Measurements from ENCODE around the gene ENHO. TPM values are rescaled to one million over a fixed set of nuclear protein-coding genes. Genes with fewer than 3 reads are reported as not detected.
A peak's percentile ranks its signal among the peaks of the same experiment; 100 is the strongest.
"Not testable (repeated sequence)": the region's sequence is repeated elsewhere in the genome, so short reads cannot be mapped to it uniquely, and the experiment has no call there.

ENHO gene
- total RNA-seq, 1 donor from 2014 or later: 4.4 TPM

DNA sequence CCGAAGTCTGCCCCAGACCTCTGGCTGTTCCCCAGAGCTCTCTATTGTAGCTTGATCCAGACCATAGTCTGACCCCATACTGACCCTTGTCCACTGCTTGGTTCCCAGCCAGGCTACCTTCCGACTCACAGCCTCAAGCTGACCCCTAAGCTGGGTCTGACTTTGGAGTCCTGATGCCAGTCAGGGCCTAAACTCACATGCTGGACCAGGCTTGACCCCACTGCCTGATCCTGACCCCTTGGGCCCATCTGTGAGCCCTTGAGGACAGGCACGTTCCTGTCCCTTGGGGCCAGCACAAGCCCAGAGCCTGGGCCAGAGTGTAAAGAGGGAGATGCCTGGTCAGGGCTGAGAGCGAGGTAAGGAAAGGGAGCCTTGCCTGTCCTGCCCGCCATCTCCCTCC lies 32.7 kb upstream of the ENHO start:
- no peak for DNase-seq

DNA sequence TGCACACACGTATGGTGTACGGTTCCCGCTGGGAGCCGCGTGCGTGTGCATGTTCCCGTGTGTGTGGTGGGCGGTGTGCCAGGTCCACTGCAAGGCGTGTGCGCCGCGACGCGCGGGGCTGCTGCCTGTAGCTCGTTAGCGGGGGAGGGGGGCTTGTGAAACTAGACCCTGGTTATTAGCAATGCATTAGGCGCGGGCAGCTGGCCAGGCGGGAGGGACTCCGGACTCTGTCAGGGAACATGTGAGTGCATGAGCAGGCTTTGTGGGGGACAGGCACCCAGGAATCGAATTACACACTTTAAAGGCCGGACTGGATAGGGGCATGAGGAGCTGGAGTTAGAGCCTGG lies 32.2 kb upstream of the ENHO start:
- DNase-seq: peak; percentile 84

DNA sequence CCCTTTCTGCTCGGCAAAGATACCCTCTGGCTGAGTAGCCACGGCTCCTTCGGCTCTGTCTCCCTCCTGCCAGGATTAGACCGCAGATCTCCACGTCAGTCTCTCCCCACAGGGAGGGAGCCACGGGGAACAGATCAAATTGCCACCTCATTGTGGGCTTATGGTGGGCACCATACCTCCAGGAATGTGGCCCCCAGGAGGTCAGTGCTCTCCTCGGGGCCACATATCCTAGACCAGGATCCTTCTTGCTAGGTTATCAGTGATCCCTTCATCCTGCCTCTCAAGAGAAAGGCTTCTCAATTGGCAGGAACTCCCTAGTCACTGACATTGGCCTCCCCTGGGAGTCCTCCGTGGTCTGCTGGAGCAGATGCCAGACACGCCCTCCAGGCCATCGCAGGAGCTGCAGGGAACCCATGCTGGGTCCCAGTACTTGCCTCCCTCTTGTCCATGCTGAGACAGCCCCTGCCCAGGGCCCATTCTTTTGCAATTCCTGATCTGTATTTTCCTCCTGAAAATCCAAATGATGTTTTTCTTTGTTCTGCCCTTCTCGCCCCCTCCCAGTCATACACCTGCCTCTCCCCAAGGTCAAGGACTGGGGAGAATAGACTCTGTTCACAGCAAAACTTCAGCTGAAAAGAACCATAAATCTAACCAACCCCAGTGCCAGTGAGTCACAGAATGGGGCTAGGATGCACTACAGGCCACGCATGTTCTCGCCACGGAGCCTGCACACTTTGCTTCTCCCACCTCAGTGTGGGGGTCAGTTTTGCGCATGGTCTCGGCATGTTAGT lies 31.6 kb upstream of the ENHO start:
- no peak for DNase-seq

DNA sequence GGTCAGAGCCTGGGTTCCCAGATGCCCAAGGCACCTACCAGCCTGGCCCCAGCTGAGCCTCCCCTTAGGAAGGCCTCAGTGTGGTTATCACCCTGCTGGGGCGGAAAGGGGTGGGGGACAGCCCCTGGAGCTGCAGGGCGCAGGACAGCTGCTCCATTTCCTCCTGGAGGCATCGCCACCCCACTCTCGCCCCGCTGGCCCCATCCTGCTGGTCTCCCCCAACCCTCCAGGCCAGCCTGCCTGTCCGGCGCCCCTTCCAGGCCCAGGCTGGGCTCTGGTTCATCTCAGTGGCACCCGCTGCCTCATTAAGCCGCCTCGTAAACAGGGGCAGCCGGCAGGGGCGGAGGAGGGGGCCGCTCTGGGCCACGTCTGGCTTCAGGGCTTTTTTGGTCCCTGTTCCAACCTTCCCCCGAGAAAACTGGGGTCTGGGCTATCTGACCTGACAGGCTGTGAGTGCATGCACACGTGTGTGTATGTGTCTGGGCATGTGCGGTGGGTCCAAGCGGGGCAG lies 30.8 kb upstream of the ENHO start:
- DNase-seq: no peak

DNA sequence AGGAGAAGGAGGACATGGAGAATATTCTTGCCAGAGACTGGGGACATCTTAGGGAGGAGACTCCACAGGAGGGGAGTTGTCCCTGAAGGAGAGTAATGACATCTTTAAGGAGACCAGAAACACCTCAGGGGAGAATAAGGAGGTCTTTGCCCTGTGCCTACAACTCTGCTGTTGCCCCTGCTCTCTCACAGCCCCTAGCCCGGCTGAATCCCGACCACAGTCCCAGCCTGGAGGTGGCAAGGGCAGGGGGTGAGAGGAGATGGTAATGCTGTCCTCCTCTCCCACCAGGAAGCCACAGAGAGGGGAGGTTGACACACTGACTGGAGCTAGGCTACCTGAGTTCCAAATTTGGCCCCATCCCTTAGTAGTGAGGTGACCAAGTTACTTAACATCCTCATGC lies 30.2 kb upstream of the ENHO start:
- DNase-seq: no peak

DNA sequence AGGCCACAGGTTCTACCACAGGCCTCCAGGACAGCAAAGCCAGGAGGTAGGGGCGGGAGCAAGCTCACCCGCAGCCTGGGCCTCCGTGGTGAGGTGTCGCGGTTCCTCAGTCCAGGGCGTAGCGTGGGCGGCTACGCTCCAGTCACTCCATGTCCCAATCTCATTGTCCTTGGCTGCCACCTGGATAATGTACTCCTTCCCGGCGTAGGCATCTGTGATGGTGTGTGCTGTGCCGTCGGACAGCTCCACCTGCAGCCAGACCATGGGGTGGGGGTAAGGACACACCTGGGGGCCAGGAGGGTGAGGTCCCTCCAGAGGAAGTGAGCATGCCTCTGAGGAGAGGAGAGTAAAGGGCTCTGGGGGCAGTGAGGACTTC lies 29.8 kb upstream of the ENHO start:
- DNase-seq: no peak

DNA sequence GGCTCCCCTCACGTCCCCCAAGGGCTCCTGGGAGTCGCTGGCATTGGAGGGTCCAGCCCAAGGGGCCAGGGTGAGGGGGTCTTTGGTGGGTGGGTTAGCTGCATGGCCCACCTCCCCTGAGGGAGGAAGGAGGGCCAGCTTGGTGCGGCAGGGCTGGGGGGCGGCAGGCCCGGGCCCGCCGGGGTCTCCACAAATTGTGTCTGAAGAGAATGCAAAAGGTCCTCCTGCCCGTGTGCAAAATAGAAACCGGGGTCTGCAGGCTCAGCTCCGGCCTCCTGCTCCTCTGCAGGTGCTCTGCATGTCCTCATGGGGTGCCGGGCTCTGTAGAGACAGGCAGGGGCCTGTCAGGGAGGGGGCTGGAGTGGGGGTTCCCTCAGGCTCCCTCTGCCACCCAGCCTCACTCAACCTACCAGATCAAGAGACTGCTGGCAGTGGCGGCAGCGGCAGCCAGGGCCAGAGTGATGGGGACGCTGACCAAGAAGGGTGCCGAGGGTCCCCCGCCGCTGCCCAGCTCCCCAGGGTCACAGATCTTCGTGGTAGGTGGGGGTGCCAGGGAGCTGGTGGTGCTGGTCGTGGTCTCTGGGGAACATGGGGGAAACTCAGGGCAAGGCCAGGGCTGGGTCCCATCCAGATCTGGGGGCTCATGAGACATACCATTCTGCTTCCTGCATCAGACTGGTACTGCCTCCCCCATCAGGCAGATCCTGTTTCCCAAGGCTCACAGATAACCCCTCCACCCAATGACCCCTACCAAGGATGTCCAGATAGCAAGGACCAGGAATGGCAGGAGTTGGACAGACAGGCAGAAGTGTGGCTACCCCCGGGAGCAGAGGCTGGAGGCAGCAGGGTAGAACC lies 29.2 kb upstream of the ENHO start:
- DNase-seq: no peak

DNA sequence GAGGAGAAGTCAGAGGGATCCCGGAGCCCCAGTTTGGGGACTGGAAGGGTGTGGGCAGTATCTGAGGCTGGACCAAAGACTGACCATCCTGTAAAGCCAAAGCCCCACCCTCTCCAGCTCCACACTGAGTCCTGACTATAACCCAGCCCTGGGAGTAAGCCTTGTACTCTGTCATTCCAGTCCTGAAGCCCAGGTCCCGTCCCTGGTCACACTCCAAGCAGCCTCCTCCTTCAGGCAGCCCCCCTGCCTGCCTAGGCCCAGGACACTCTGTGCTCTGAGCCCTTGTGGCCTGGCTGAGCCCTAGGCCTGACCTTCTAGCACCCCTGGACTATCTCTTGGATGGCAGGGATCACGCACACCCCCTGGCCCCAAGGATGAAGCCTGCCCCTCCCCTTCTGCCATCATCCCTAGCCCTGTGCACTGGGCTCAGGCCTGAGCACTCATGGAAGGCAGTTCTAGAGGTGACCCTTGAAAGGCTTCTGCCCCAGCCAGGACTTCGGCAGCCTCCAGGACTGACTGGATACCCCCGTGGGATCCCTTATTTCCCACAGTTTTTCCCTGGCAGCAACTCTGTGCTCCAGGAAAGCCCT lies 28.0 kb upstream of the ENHO start:
- DNase-seq: no peak

DNA sequence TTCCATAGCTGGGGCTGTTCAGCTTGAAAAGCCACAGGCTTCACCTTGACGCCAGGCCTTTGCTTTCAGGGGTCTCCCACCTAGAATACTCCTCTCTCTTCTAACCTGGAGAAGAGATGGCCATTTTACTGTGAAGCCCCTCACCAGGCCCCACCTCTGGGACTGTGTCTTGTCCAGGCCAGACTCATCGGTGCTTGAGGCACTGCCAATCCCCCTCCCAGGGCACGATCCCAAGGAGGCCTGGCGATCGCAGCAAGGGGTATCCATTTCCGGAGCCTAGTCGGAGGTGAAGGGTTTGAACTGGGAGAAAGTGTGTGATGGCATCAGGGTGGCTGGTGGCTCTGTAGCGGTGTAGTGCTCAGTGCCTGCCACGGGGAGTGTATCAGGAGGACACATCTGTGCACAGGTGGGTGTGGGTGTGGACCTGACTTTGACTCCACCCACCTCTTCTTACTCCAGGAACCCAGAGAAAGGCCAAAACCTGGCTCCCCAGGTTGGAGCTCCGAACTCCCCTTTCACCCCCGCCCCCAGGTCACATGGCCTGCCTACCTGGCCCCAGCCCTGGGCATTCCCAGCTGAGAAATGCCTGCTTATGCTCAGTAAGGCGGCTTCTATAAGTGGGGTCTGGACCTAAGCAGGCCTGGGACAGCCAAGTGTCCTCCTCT lies 27.4 kb upstream of the ENHO start:
- DNase-seq: no peak

DNA sequence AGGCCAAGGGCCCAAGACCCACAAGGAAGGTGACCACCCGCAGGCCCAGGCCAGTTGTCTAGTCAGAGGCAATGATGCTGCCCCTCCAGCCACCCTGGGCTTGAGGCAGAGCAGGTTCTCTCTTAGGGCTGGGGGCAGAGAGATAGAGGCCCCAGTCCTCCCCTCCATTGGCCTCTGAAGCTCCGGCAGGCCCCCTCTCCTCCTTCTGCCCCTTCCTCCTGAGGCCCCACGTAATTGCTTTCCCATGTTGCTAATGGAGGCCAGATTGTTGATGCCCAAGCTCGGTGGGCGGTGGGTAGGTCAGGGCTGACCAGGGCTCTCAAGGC lies 26.6 kb upstream of the ENHO start:
- no peak for DNase-seq

DNA sequence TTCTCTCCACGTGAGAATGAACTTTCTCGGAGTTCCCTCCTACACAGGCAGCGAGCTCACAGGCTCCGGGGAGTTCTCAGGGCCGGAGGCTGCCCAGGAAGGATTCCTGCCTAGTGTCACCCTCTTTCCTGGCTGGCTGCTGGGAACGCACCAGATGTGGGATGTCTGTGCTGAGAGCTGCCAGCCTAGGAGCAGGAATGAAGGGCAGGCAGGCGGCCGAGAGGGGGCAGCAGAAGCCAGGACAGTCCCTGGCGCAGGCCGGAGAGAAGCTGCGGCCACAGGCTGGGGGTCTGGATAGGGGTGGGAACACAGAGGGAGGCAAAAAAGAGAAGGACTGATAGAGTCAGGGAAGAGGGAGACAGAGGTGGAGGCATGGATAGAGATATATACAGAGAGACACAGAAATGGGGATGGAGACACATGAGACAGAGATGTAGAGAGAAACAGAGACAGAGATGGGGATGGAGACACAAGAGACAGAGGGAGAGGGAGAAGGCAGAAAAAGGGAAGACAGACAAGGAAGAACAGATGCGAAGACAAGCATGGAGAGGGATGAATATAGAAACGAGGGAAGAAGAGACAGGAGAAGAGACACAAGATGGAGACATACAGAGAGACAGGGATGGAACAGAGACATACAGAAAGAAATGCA lies 25.3 kb upstream of the ENHO start:
- peak; percentile 90 for DNase-seq

DNA sequence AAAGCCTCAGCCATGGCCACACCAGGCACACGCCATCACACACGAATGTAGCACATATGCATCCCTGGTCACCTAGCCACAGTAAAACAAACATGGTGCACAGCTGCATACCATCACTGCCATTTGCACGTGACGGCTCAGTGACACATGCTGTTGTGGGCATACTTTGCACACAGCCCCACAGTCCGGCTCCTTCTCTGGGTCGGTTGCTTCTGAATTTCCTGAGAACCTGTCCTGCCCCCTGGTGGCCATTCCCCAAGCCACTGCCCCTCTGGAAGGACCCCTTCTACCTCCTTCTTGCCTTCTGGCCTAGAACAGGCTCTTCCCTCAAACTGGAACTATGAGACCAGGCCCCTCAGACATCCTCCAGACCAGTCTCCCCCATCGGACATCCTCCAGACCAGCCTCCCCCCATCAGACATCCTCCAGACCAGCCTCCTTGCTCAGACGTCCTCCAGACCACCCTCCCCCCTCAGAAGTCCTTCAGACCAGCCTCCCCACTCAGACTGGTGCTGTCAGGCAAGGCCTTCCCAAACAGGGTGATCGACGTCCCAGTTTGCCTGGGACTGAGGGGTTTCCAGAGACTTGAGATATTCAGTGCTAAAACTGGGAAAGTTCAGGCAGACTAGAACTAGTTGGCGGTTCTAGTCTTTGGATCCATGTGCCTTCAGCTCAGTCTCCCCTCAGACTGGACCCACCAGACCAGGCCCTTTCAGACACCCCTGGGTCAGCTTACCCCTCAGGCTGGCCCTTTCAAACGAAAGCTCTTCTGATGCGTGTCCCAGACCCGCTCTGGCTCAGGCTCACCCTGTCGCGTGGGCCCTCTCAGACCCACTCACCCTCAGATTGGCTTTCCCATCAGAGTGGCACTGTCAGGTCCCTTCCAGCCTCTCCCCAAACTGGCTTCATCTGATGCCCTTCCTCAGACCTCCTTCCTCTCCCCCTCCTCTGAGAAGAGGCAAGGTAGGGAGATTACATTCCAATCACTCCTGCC lies 24.3 kb upstream of the ENHO start:
- peak; percentile 83 for DNase-seq

DNA sequence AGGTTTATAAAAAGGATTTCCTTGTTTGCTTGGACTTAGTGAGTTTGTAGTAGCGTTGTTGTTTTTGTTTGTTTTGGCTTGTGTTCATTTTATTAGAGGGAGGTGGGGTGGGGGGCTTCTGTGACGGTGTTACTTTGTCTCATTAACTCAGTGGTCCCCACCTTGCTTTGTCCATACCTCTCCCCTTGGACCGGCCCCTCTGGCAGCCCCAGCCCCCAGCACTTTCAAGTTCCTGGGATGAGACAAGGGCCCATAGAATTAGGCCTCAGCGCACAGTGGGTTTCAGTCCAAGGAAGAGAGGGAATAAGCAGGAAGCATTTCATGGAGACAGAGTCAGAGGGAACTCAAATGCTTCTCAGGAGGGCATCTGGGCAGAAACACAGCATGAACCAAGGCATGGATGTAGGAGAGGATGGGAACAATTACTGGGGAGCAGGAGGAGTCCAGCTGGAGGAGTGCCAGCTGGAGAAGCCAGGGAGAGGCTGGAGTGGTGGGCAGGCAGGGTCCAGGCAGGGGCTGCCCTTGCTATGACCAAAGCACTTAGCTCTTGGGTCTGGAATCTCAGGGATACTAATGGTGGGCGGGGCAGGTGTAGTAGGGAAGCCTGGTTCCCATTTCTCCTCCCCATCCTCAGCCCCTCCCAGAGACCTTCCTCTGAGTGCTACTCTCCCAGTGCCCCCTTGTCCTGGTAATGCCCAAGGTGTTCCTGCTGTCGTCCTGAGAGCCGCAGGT lies 23.5 kb upstream of the ENHO start:
- no peak for DNase-seq

DNA sequence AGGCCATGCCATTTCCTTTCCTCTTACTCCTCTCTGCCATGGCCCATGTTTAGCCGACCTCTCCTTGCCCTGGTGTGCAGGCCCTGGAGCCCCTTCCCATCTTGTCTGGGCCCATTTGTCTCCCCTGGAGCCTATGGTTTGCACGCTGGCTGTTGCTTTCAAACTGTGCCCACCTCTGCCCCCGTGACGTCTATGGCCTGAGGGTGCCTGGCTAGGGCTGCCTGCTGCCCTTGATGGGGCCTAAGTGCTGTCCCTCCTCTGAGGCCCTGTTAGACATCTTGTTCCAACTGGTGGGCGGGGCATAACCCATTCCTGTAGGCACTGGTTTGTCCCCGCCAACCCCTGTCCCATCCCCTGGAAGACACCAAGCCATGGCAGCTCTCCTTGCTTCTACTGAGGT lies 22.7 kb upstream of the ENHO start:
- no peak for DNase-seq

DNA sequence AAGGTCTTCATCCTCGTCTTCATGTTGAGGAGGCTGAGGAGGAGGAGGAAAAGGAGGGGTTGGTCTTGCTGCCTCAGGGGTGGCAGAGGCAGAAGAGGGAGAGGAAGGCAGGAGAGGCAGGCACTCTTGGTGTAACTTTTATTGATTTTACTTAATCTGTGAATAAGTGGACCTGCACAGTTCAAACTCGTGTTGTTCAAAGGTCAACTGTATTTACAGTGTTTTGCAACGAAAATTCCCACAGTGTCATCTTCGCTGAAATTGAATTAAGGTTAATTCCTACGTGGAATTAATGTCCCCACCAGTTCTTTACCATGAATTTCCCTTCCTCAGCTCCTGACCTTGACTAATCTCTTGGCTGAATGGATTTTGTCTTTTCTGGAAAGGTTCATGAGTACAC lies 21.2 kb upstream of the ENHO start:
- DNase-seq: no peak

DNA sequence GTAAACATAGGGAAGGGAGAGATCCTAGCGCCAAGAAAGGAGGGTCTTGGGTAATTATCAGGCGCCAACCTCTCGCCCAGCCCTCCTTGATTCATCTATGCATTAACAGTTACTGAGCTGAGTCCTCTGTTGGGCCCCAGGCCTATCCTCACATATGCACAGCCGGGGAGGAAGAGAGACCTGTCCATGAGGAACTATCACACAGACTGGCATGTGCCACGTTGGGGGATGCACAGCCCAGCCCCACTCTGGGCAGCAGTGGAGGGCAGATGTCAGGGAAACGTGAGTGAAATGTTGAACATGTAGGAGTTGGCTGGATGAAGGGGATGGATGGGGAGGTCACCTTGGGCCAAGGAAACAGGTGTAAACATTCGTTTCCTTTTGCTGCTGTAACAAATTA lies 18.8 kb upstream of the ENHO start:
- DNase-seq: no peak

DNA sequence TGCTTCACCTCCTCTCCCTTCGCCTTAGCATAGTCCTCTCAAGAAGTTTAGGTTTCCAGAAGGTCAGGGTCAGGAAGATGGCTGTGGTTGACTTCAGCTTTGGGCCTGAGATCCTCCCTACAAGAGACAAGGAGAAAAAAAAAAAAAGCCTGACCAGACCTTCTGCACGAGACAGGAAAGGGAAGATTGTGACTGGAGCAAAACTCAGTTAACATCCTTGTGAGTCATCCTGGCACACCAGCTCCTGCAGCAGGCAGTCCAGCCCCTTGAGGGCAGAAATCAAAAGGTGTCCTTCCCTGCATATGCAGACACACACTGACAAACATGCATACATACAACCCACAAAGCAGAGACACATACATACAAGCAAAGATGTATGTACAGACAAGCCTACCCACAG lies 18.0 kb upstream of the ENHO start:
- DNase-seq: no peak

DNA sequence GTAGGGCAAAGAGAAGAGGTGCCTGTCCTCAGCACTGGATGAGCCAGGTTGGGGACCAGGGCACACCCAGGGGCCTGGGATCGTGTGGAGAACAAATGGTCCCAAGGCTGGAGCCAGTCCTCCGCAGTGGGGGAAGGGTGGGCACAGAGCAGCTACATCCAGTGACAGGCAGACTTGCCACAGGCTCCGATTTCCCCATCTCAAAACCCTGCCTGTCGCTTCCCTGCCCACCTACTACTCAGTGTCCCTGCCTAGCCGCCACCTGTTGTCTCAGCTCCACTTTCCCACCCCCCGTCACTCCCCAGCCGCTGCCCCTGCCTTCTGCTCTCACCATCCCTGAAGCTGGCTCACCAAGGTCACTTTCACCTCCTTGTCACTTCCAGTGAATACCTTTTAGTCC lies 13.9 kb upstream of the ENHO start:
- DNase-seq: no peak

DNA sequence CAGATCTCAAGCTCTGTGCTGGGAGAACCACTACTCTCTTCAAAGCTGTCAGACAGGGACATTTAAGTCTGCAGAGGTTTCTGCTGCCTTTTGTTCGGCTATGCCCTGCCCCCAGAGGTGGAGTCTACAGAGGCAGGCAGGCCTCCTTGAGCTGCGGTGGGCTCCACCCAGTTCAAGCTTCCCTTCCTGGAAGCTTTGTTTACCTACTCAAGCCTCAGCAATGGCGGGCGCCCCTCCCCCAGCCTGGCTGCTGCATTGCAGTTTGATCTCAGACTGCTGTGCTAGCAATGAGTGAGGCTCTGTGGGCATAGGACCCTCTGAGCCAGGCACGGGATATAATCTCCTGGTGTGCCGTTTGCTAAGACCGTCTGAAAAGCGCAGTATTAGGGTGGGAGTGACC lies 9.3 kb upstream of the ENHO start:
- DNase-seq: not testable (repeated sequence)

DNA sequence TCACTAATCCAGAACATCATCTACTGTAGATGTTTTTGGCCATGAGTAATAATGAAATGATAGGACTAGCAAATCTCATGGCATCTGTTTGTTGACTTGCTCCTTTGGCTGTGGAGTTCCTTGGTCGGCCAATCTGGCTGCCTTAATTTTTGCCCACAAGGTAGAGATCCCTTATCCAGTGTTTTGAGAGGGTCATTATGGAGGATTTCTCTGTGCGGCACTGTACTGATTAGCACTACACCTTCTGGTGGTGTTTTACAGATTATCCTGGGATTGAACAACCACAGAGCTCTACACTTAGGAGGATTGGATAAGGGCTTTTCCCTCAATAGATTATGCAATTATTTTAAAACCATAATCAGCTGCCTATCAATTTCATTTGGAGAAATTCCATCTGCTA lies 3.2 kb upstream of the ENHO start:
- DNase-seq: no peak
